ENCODE measurements around the gene EIF3I. TPM values are rescaled to one million over a fixed set of nuclear protein-coding genes. Genes with fewer than 3 reads are reported as not detected.

EIF3I gene
- total RNA-seq, 8 experiments from 2014 or later, result 174 to 366 (median 241) TPM

DNA sequence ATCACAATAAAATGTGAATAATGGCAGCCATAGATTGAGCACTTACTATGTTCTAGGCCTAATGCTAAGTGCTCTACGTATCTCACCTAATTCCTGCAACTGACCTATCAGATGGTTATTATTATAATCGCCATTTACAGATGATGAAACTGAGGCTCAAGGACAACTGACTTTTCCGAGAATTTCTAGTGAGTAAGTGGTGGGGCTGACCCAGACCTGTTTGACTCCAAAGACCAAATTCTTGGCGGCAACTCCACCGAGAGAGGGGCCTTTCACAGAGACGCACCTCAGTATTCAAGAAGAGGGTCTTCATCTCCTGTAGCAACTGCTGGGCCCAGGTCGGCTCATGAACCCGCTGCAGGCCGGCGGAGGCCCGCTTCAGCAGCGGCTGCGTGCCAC is 627 bp upstream of the EIF3I start:
- Histone ChIP-seq H3K4me3 (peak overlapping the region; percentile 57 to 95 (median 93)), H3K27ac (peak overlapping the region; percentile 80 to 92), H3K4me1 (replicated peaks in 1 of 2) (peaks cover 16 to 18% of the 10 kb centered on the region in 2 donors)
- ATAC-seq (replicated peaks in 6 of 8), result peak in 1 of 8 experiments; percentile 1
- 0 to 20% (median 8%) methylated on average over 1 to 13 of the region's 13 CpGs; no CpG with 5 or more reads in 4 of the 10 experiments for WGBS, 10 experiments
- in situ Hi-C loops (cut with MboI; ENCODE audit: low pct_unique_long_range_greater_than_20kb in 2 of 9, low sequenced_read_pairs in 9 of 9, unreplicated experiment in 9 of 9), result no loop called here

GRCh38 chr1:32223683-32224082 is 1.5 kb downstream of the EIF3I start:
- 67 to 100% (median 86%) methylated on average over 1 to 2 of the region's 3 CpGs; no CpG with 5 or more reads in 5 of the 10 experiments for WGBS, 10 experiments
- in situ Hi-C loops (cut with MboI; ENCODE audit: low pct_unique_long_range_greater_than_20kb in 2 of 9, low sequenced_read_pairs in 9 of 9, unreplicated experiment in 9 of 9), result no loop called here
- no peak for ATAC-seq (replicated peaks in 6 of 8)
- Histone ChIP-seq H3K4me1 (replicated peaks in 1 of 2) (peaks cover 16 to 18% of the 10 kb centered on the region in 2 donors), H3K27ac (no peak overlapping the region), H3K4me3 (peak overlapping the region in 1 of 5 donors; percentile 93)

DNA sequence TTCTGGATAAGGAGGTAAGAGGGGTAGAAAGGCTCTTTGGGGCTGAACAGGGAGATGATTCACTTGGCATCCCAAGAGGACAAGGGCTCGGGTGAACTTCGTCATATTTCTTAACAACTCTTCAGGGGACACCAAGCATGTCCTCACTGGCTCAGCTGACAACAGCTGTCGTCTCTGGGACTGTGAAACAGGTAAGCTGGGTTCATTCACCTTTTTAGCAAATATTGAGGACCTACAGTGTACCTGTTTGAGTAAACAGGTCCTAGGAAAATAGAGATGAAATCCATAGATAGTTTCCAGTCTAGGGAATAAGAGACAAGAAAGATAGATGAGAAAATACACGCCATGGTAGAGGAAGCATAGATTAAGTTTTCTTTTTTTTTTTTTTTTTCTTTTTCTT is 2.1 kb downstream of the EIF3I start:
- in situ Hi-C loops (cut with MboI; ENCODE audit: low pct_unique_long_range_greater_than_20kb in 2 of 9, low sequenced_read_pairs in 9 of 9, unreplicated experiment in 9 of 9), result no loop called here
- Histone ChIP-seq H3K4me1 (replicated peaks in 1 of 2) (peaks cover 16 to 18% of the 10 kb centered on the region in 2 donors), H3K4me3 (no peak overlapping the region), H3K27ac (no peak overlapping the region)
- ATAC-seq (replicated peaks in 6 of 8), result no peak
- 80 to 100% (median 99%) methylated on average over 1 to 4 of the region's 4 CpGs for WGBS, 10 experiments

DNA sequence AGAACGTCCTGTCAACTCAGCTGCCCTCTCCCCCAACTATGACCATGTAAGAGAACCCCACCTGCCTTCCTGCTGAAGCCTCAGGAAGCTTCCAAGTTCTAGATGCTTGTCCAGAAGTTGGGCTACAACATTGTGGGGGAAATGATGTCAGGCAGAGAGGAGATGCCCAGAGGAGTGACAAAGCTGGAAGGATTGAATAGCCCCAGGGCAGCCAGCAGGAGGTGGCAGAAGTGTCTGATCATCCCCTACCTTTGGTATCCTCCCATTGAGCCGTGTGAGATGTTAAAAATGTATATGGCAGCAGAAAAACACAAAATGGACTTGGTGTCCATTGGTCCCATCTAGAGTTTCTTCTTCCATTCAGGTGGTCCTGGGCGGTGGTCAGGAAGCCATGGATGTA is 6.6 kb downstream of the EIF3I start:
- Histone ChIP-seq H3K27ac (no peak overlapping the region), H3K4me1 (replicated peaks in 1 of 2) (peaks cover under 1% of the 10 kb centered on the region in 2 donors), H3K4me3 (no peak overlapping the region)
- 78 to 100% (median 94%) methylated on average over 1 to 3 of the region's 3 CpGs; no CpG with 5 or more reads in 3 of the 10 experiments for WGBS, 10 experiments
- ATAC-seq (replicated peaks in 6 of 8), result no peak
- in situ Hi-C loops (cut with MboI; ENCODE audit: low pct_unique_long_range_greater_than_20kb in 2 of 9, low sequenced_read_pairs in 9 of 9, unreplicated experiment in 9 of 9), result no loop called here

- Histone ChIP-seq H3K4me1 (replicated peaks in 1 of 2) (no peaks in the 10 kb centered on the region), H3K4me3 (no peak overlapping the region), H3K27ac (no peak overlapping the region)
- 67 to 100% (median 81%) methylated on average over 1 to 5 of the region's 5 CpGs; no CpG with 5 or more reads in 2 of the 10 experiments for WGBS, 10 experiments
- ATAC-seq (replicated peaks in 6 of 8), result peak in 1 of 8 experiments; percentile 3
- in situ Hi-C loops (cut with MboI; ENCODE audit: low pct_unique_long_range_greater_than_20kb in 2 of 9, low sequenced_read_pairs in 9 of 9, unreplicated experiment in 9 of 9), result no loop called here
These were observed 9.7 kb downstream of the EIF3I start for GRCh38 chr1:32231843-32232432.

GRCh38 chr1:32232558-32233304 is 10.5 kb downstream of the EIF3I start:
- no peaks in the 10 kb centered on the region for H3K4me1 ChIP-seq (replicated peaks in 1 of 2)
- peak in 1 of 8 experiments; percentile 5 for ATAC-seq (replicated peaks in 6 of 8)
- no peak overlapping the region for H3K27ac ChIP-seq
- WGBS, 10 experiments, result 33 to 89% (median 76%) methylated on average over 1 to 8 of the region's 8 CpGs
- no peak overlapping the region for H3K4me3 ChIP-seq
- in situ Hi-C loops (cut with MboI; ENCODE audit: low pct_unique_long_range_greater_than_20kb in 2 of 9, low sequenced_read_pairs in 9 of 9, unreplicated experiment in 9 of 9), result no loop called here

DNA sequence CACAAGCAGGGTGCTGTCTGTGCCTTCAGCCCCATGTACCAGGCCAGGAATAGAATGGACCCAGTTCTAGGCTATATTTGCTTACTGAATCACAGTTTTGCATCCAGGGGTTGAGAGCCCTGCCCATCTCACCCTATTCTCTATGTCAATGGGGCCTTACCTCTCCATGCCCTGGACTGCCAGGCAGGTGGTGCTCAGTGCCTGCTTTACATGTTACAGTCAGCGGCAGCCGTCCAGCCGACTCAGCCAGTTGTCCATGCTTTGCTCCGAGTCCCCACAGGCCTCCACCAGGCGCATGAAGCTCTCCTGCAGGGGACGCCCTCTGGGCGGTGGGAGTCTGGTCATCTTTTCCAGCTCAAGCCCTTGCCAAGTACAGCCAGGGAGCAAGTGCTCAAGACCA is 12.6 kb downstream of the EIF3I start:
- no peak overlapping the region for H3K27ac ChIP-seq
- H3K4me1 ChIP-seq (replicated peaks in 1 of 2), result peaks cover 5 to 7% of the 10 kb centered on the region in 2 donors
- H3K4me3 ChIP-seq, result no peak overlapping the region
- in situ Hi-C loops (cut with MboI; ENCODE audit: low pct_unique_long_range_greater_than_20kb in 2 of 9, low sequenced_read_pairs in 9 of 9, unreplicated experiment in 9 of 9), result no loop called here
- WGBS, 10 experiments, result 71 to 100% (median 78%) methylated on average over 1 to 6 of the region's 7 CpGs; no CpG with 5 or more reads in 4 of the 10 experiments
- peak in 1 of 8 experiments; percentile 9 for ATAC-seq (replicated peaks in 6 of 8)

DNA sequence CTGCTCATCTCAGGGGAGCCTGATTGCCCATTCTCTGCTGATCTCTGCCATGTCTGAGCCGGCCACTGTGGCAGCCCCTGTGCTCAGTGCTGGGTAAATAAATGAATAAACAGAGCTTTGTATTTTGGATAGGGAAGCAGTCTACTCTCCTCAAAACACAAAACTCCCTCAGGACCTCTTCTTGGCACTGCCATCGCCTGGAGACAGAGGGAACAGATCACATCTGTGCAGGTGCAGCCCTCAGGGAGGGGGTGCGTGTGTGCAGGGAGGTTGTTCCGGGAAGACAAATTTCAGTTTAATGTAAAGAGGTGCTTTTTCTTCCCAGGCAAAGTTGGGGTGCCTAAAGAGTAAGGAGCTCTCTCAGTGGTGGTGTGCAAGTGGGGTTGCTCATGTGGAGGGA is 17.1 kb downstream of the EIF3I start:
- Histone ChIP-seq H3K4me1 (replicated peaks in 1 of 2) (peaks cover 10 to 22% of the 10 kb centered on the region in 2 donors), H3K27ac (no peak overlapping the region), H3K4me3 (no peak overlapping the region)
- ATAC-seq (replicated peaks in 6 of 8), result no peak
- 40 to 92% (median 70%) methylated on average over 2 to 4 of the region's 4 CpGs; no CpG with 5 or more reads in 5 of the 10 experiments for WGBS, 10 experiments
- in situ Hi-C loops (cut with MboI; ENCODE audit: low pct_unique_long_range_greater_than_20kb in 2 of 9, low sequenced_read_pairs in 9 of 9, unreplicated experiment in 9 of 9), result no loop called here

GRCh38 chr1:32239790-32240139 is 17.6 kb downstream of the EIF3I start:
- peak in 5 of 8 experiments; percentile 2 to 22 (median 13) for ATAC-seq (replicated peaks in 6 of 8)
- WGBS, 10 experiments, result 31 to 80% (median 47%) methylated on average over 1 to 19 of the region's 20 CpGs; no CpG with 5 or more reads in 6 of the 10 experiments
- in situ Hi-C loops (cut with MboI; ENCODE audit: low pct_unique_long_range_greater_than_20kb in 2 of 9, low sequenced_read_pairs in 9 of 9, unreplicated experiment in 9 of 9), result no loop called here
- peak overlapping the region in 1 of 2 donors; percentile 10 for H3K27ac ChIP-seq
- H3K4me3 ChIP-seq, result peak overlapping the region in 3 of 5 donors; percentile 35 to 41 (median 38)
- H3K4me1 ChIP-seq (replicated peaks in 1 of 2), result peaks cover 10 to 22% of the 10 kb centered on the region in 2 donors

GRCh38 chr1:32240140-32240951 is 18.1 kb downstream of the EIF3I start:
- Histone ChIP-seq H3K4me3 (peak overlapping the region; percentile 15 to 41 (median 35)), H3K27ac (peak overlapping the region in 1 of 2 donors; percentile 28), H3K4me1 (replicated peaks in 1 of 2) (peaks cover 10 to 22% of the 10 kb centered on the region in 2 donors)
- in situ Hi-C loops (cut with MboI; ENCODE audit: low pct_unique_long_range_greater_than_20kb in 2 of 9, low sequenced_read_pairs in 9 of 9, unreplicated experiment in 9 of 9), result no loop called here
- peak; percentile 42 to 78 (median 56) for ATAC-seq (replicated peaks in 6 of 8)
- WGBS, 10 experiments, result 0 to 18% (median 6%) methylated on average over 4 to 14 of the region's 62 CpGs; no CpG with 5 or more reads in 5 of the 10 experiments

- in situ Hi-C loops (cut with MboI; ENCODE audit: low pct_unique_long_range_greater_than_20kb in 2 of 9, low sequenced_read_pairs in 9 of 9, unreplicated experiment in 9 of 9), result no loop called here
- 0 to 13% (median 1%) methylated on average over 3 to 19 of the region's 55 CpGs; no CpG with 5 or more reads in 4 of the 10 experiments for WGBS, 10 experiments
- H3K27ac ChIP-seq, result peak overlapping the region in 1 of 2 donors; percentile 28
- H3K4me3 ChIP-seq, result peak overlapping the region; percentile 15 to 41 (median 35)
- H3K4me1 ChIP-seq (replicated peaks in 1 of 2), result peaks cover 10 to 22% of the 10 kb centered on the region in 2 donors
- ATAC-seq (replicated peaks in 6 of 8), result peak; percentile 42 to 84 (median 76)
These were observed 19.0 kb downstream of the EIF3I start for GRCh38 chr1:32241001-32241763.

GRCh38 chr1:32242341-32242851 is 20.2 kb downstream of the EIF3I start:
- WGBS, 10 experiments, result 20 to 100% (median 47%) methylated on average over 1 to 7 of the region's 7 CpGs; no CpG with 5 or more reads in 1 of the 10 experiments
- no peak for ATAC-seq (replicated peaks in 6 of 8)

More at GRCh38 chr1:32242341-32242851, 20.2 kb downstream of the EIF3I start:
- peaks cover 10 to 22% of the 10 kb centered on the region in 2 donors for H3K4me1 ChIP-seq (replicated peaks in 1 of 2)
- no peak overlapping the region for H3K4me3 ChIP-seq
- in situ Hi-C loops (cut with MboI; ENCODE audit: low pct_unique_long_range_greater_than_20kb in 2 of 9, low sequenced_read_pairs in 9 of 9, unreplicated experiment in 9 of 9), result no loop called here
- H3K27ac ChIP-seq, result no peak overlapping the region

Measured in motor neuron (in vitro differentiated cells).